ENCODE measurements around the gene CXCR4.

The CXCR4 gene

DNA sequence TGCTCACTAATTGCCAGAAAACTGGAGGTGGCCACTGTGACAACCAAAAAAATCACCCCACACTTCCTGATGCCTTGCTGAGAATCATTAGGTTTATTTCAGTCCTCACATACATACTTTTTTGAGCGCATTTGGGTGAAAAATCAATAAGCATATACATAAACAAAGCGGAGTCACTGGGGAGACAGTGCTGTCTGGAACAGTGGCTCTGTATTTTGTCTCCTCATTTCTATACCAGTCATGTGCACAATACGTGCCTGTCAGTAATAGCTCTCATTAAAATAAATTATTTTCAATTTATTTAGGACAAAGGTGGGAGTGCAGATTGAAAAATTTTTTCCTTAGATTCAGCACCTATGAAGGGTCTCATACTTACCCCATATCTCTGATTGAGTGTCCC is 48.2 kb downstream of the CXCR4 start:
- TF ChIP-seq, protein P1, sequence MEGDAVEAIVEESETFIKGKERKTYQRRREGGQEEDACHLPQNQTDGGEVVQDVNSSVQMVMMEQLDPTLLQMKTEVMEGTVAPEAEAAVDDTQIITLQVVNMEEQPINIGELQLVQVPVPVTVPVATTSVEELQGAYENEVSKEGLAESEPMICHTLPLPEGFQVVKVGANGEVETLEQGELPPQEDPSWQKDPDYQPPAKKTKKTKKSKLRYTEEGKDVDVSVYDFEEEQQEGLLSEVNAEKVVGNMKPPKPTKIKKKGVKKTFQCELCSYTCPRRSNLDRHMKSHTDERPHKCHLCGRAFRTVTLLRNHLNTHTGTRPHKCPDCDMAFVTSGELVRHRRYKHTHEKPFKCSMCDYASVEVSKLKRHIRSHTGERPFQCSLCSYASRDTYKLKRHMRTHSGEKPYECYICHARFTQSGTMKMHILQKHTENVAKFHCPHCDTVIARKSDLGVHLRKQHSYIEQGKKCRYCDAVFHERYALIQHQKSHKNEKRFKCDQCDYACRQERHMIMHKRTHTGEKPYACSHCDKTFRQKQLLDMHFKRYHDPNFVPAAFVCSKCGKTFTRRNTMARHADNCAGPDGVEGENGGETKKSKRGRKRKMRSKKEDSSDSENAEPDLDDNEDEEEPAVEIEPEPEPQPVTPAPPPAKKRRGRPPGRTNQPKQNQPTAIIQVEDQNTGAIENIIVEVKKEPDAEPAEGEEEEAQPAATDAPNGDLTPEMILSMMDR (IDR thresholded peaks at IDR 0.05; ENCODE audit: extremely low read depth, missing control alignments): no peak
- no peak for DNase-seq (ENCODE audit: low spot score)

DNA sequence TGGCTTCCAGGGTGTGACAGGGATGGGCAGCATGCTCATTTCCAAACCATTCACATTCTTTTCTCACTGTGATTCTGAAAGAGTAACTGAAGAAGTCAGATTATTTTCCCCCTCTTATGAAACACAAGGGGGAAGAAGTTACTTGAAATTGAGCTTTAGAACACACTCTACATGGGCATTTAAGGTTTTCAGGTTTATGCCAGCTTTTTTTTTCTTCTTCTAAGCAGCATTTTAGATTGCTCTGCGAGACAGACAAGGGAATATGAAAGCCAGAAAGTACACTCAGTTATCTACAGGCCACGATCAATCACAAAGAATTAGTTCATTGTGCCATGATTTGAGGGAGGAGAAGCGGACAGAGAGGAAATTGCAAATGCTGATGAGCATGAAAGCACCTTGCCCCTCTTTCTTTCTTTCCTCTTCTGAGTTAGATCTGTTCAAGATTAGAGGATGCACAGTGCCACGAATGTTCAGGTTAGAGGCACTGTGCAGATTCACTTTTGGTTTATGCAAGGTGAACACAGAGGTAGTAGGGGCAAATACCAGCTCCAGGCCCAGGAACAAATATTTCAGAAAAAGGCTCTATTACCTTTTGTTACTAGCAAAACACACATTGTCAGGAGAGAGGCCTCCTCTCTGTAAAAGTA is 49.2 kb downstream of the CXCR4 start:
- no peak for DNase-seq (ENCODE audit: low spot score)
- TF ChIP-seq, protein P1 (IDR thresholded peaks at IDR 0.05; ENCODE audit: extremely low read depth, missing control alignments): no peak

DNA sequence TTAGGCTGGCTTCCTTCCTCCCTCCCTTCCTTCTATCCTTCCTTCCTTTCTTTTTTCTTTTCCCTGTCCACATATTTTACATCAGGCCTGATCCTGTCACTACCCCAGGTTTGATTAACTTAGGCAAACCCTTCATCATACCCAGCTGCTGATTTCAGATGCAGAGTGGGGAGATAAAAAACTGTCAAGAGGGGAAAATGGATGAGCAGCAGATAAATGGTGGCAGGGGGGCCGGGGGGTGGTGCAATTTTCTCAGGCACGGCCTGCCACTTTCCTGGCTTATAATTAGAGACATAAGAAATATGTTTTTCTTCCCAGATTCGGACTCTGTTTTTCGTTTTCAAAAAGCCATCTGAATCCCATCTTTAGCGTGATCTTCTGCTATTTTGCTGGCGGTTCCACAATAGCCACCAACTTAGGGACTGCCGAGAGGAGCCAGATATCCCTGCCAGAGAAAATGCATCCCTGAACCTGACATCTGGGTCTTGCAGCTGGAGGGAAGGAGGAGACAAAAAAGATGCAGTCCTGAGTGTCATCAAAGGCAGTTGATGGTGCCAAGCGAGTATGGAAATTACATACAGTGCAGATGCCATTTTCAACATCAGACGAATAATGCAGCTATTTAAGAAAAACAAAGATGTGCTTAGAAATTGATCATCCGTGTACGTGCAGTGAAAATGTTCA is 49.9 kb downstream of the CXCR4 start:
- TF ChIP-seq, protein P1 (IDR thresholded peaks at IDR 0.05; ENCODE audit: extremely low read depth, missing control alignments): no peak
- no peak for DNase-seq (ENCODE audit: low spot score)

DNA sequence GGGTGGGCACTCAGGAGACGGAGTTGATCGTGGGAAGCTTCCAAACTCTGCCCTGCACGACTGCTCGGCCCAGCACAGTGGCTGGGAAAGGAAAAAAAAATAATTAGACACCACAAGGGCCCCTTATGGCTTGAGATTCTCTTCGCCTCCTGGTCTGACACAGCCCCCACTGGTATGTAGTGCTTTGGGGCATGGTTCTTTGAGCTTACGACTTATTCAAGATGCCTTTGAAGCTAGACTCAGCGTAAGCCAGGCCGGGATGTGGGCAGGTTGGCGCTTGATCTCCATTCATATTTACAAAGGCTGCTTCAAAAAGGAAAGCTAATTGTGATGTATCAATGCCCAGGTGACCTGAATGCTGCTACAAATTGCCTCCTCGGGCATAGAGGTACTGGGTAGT is 50.5 kb downstream of the CXCR4 start:
- TF ChIP-seq, protein P1 (IDR thresholded peaks at IDR 0.05; ENCODE audit: extremely low read depth, missing control alignments): no peak
- DNase-seq (ENCODE audit: low spot score): no peak

DNA sequence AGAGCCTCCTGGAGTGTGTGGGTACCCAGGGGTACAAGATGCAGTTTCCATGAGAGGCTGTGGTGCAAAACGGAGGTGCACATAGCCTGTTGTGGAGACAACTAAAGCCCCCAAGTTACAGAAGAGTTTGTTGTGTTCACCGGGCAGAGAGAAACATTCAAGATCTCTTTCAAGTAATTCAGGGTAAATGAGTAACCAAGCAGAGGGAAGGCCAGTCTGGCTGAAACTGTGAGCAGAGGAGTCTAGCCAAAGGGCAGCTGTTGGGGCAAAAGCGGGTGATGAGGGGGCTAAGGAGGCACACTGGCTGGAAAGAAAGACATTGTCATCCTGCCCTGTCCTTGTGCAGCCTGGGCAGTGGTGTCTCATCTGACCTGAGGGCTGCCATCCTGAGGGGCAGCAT is 52.0 kb downstream of the CXCR4 start:
- DNase-seq (ENCODE audit: low spot score): no peak

DNA sequence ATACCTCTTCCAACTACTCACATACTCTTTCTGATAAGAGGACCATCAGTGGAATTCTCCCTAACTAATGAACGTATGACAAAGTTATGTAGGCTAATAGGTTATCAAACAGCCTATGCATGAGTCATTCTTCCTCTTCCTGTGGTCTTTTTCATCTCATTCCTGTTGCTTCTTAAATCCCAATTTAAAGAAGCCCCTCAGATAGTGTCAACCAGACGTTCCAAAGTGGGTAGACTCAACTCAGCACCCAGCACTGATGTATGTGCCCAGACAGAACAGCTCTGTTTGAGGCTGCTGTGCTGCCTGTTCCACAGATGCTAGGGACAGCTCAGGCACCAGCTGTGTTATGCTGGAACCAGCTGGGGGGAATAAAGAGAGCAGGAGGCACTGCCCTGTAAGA is 52.6 kb downstream of the CXCR4 start:
- TF ChIP-seq, protein P1 (IDR thresholded peaks at IDR 0.05; ENCODE audit: extremely low read depth, missing control alignments): no peak
- DNase-seq (ENCODE audit: low spot score): no peak

More for the DNA sequence above, 52.0 kb downstream of the CXCR4 start:
- TF ChIP-seq, protein P1 (IDR thresholded peaks at IDR 0.05; ENCODE audit: extremely low read depth, missing control alignments): no peak
